ENCODE results near the gene LMCD1.

DNA sequence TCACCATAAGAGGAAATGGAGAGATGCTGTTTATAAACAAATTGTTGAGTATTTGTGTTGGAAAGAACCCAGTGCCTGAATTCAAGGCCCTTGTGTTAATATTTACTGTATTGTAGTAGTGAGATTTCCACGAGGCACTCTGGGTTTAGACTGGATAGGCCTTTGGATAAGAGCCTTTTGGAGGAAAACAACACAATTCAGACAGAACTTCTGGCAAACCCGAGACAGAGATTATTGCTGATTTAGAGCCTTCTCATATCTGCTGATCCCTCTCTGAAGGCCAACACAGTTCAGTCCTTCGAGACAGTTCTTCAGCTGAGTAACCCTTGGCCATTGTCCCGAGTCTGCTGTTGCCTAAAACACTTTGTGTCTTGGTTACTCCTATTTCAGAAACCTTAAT, 55.7 kb downstream of the LMCD1 start:
- TF ChIP-seq, protein P1, sequence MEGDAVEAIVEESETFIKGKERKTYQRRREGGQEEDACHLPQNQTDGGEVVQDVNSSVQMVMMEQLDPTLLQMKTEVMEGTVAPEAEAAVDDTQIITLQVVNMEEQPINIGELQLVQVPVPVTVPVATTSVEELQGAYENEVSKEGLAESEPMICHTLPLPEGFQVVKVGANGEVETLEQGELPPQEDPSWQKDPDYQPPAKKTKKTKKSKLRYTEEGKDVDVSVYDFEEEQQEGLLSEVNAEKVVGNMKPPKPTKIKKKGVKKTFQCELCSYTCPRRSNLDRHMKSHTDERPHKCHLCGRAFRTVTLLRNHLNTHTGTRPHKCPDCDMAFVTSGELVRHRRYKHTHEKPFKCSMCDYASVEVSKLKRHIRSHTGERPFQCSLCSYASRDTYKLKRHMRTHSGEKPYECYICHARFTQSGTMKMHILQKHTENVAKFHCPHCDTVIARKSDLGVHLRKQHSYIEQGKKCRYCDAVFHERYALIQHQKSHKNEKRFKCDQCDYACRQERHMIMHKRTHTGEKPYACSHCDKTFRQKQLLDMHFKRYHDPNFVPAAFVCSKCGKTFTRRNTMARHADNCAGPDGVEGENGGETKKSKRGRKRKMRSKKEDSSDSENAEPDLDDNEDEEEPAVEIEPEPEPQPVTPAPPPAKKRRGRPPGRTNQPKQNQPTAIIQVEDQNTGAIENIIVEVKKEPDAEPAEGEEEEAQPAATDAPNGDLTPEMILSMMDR (IDR thresholded peaks at IDR 0.05), result no peak
- no peak for TF ChIP-seq POLR2A (IDR thresholded peaks at IDR 0.05)

Data from right lobe of liver (tissue), 4 donors.